ENCODE data around the gene LLGL2. TPM values are rescaled to one million over a fixed set of nuclear protein-coding genes. Genes with fewer than 3 reads are reported as not detected.

LLGL2 gene
- total RNA-seq, 2 donors from 2014 or later: 4.1 to 8.5 TPM

- no peak for TF ChIP-seq CTCF (IDR thresholded peaks at IDR 0.05)
- Histone ChIP-seq H3K4me1 (peaks cover 0 to 24% of the 10 kb centered on the region in 2 donors), H3K36me3 (peaks cover 15% of the 10 kb centered on the region), H3K4me3 (no peak overlapping the region), H3K27ac (no peak overlapping the region), H3K9me3 (no peaks in the 10 kb centered on the region), H3K27me3 (no peaks in the 10 kb centered on the region)
- no peak for DNase-seq (ENCODE audit: low spot score)
Measured at GRCh38 chr17:75521290-75521689, 4.2 kb upstream of the LLGL2 start.

- Histone ChIP-seq H3K27ac (no peak overlapping the region), H3K4me3 (no peak overlapping the region), H3K9me3 (no peaks in the 10 kb centered on the region), H3K36me3 (peaks cover 15% of the 10 kb centered on the region), H3K4me1 (peaks cover 0 to 24% of the 10 kb centered on the region in 2 donors), H3K27me3 (no peaks in the 10 kb centered on the region)
- DNase-seq (ENCODE audit: low spot score): no peak
- TF ChIP-seq CTCF (IDR thresholded peaks at IDR 0.05): no peak
Measured at GRCh38 chr17:75521951-75522727, 3.4 kb upstream of the LLGL2 start.

GRCh38 chr17:75523647-75524046, 1.9 kb upstream of the LLGL2 start:
- no peak overlapping the region for H3K27ac ChIP-seq
- no peaks in the 10 kb centered on the region for H3K27me3 ChIP-seq
- peaks cover 15% of the 10 kb centered on the region for H3K36me3 ChIP-seq
- H3K4me1 ChIP-seq: peaks cover 0 to 18% of the 10 kb centered on the region in 2 donors
- no peak for DNase-seq (ENCODE audit: low spot score)
- TF ChIP-seq CTCF (IDR thresholded peaks at IDR 0.05): no peak
- H3K9me3 ChIP-seq: no peaks in the 10 kb centered on the region
- no peak overlapping the region for H3K4me3 ChIP-seq

GRCh38 chr17:75524269-75524969, 1.1 kb upstream of the LLGL2 start:
- no peaks in the 10 kb centered on the region for H3K27me3 ChIP-seq
- no peak for DNase-seq (ENCODE audit: low spot score)
- TF ChIP-seq CTCF (IDR thresholded peaks at IDR 0.05): no peak
- no peaks in the 10 kb centered on the region for H3K9me3 ChIP-seq
- peaks cover 0 to 18% of the 10 kb centered on the region in 2 donors for H3K4me1 ChIP-seq
- H3K27ac ChIP-seq: peak overlapping the region; percentile 55 to 70
- H3K4me3 ChIP-seq: peak overlapping the region; percentile 51 to 74
- peaks cover 10% of the 10 kb centered on the region for H3K36me3 ChIP-seq

- Histone ChIP-seq H3K27me3 (no peaks in the 10 kb centered on the region), H3K9me3 (no peaks in the 10 kb centered on the region), H3K27ac (no peak overlapping the region), H3K4me3 (peak overlapping the region; percentile 51 to 74), H3K36me3 (peaks cover 5% of the 10 kb centered on the region), H3K4me1 (peaks cover 0 to 18% of the 10 kb centered on the region in 2 donors)
- DNase-seq (ENCODE audit: low spot score): no peak
- TF ChIP-seq CTCF (IDR thresholded peaks at IDR 0.05): no peak
Measured at GRCh38 chr17:75525806-75526554, 483 bp downstream of the LLGL2 start.

Measured in right atrium auricular region (tissue), 2 donors.